Cardiac fibroblast (primary cell): Measurements from ENCODE around the gene ANO1.
A peak's percentile ranks its signal among the peaks of the same experiment; 100 is the strongest.

Experiments
- DNase-seq, 2 donors: peaks; one replicate each; pipeline versions ENCODE4 v3.0.0 to v3.0.0-alpha.2; 2010; ENCODE audit warnings: low read depth in 2 of 2
- H3K4me3 ChIP-seq, 2 donors: replicated peaks in 1 of 2; 1 replicate in 1 of 2; 2 replicates in 1 of 2; pipeline ENCODE4 v1.5.1; 2011; ENCODE audit warnings: low read depth in 2 of 2, low read length in 2 of 2, mild to moderate bottlenecking in 2 of 2, moderate library complexity in 1 of 2
- CTCF ChIP-seq: IDR thresholded peaks from one replicate; pipeline ENCODE4 v1.5.1; 2011; ENCODE audit warnings: low read depth, mild to moderate bottlenecking, low read length, inconsistent platforms

The ANO1 gene

DNA sequence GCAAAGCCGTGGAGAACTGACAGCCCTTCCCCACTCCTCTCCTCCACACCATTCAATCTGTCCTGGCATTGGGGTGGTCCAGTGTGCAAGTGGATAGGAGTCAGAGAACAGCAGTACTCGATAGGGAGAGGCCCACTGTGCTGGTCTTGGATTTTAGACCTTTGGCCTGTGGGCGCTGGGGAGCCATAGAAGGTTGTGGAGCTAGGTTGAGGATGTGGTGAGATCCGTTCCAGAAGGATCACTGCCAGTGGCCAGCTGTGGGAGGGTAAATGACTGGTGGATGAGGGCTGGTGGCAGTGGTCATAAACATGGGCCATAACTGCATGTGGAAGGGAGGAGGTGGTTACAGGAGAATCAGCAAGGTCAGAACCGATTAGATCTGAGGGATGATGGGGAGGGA lies 28.6 kb downstream of the ANO1 start:
- no peak for DNase-seq
- no peak for TF ChIP-seq CTCF
- H3K4me3 ChIP-seq = no peak overlapping the region

DNA sequence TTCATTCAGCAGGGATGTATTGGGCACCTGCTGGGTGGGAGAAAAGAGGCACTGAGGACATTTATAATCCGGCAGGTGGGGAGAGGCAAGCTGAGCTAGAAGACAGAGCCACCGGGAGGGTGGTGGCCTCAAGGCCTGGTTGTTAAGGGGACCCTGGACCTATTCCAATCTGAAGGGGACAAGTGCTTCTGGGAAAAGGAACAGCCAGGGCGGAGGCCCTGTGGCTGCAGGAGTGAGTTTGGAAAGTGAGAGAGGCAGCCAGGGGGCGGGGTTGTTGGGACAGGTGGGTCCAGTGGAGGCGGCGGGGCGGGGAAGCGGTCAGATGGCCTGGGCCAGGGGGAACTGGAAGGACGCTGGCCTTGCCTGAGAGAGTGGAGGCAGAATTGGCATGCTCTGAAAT lies 29.1 kb downstream of the ANO1 start:
- no peak for TF ChIP-seq CTCF
- H3K4me3 ChIP-seq = no peak overlapping the region
- DNase-seq = no peak

DNA sequence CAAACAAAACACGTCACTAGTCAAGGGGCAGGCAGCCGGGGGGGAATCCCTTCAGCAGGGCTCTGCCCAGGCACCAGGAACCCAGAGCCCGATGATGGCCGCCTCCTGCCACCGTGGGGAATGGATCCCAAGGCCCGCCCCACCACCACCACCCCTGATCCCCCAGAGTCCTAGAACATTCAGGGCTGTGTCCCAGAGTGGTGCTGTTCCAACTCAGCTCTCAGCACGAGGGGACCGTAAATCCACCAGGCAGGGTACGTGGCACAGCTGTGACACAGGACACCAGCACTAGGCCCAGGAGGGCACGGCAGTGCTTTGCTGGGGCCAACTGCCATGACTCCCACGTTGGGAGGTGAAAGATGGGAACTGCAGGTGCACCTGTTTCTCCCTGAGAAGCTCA lies 29.6 kb downstream of the ANO1 start:
- DNase-seq = no peak
- TF ChIP-seq CTCF = no peak
- H3K4me3 ChIP-seq = no peak overlapping the region

GRCh38 chr11:70108250-70108649 lies 30.1 kb downstream of the ANO1 start:
- no peak for TF ChIP-seq CTCF
- no peak overlapping the region for H3K4me3 ChIP-seq
- DNase-seq = peak in 1 of 2 donors; percentile 15

DNA sequence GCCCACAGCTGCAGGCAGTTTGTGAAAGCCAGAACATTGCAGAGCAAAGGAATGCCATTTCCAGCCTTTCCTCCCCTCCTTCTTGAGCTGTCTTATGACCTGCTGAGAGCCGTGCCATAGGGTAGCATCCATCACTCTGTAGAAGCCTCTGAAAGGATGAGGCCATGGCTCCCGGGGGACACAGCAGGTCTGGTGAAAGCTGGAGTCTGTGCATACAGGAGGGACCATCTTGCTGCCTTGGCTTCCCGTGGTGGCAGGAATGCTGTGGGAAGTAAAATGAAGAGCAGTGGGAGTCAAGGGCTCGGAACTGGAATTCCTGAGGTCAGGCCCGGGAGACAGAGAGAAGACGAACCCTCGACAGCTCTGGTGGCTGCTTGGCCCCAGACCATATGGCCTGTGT lies 30.9 kb downstream of the ANO1 start:
- no peak for TF ChIP-seq CTCF
- DNase-seq = no peak
- H3K4me3 ChIP-seq = no peak overlapping the region

GRCh38 chr11:70109903-70110302 lies 31.8 kb downstream of the ANO1 start:
- TF ChIP-seq CTCF = no peak
- no peak for DNase-seq
- H3K4me3 ChIP-seq = no peak overlapping the region

GRCh38 chr11:70110538-70111055 lies 32.5 kb downstream of the ANO1 start:
- no peak overlapping the region for H3K4me3 ChIP-seq
- DNase-seq = no peak
- TF ChIP-seq CTCF = no peak
